PFSK-1 (cell line): ENCODE data around the gene DGKH.

ENCODE experiments used
- FOXP2 ChIP-seq: optimal IDR thresholded peaks from 2 replicates; pipeline ENCODE3; 2011; ENCODE audit warnings: borderline replicate concordance, control low read depth, inconsistent platforms; ENCODE audit not compliant: insufficient read depth; ENCODE audit errors: extremely low read length, extremely low read depth
- POLR2AphosphoS5 ChIP-seq: IDR thresholded peaks from 2 replicates; pipeline ENCODE4 v1.6.1; 2012; ENCODE audit warnings: low read depth, mild to moderate bottlenecking, control low read depth, low read length, moderate library complexity
- REST ChIP-seq, 2 experiments: IDR thresholded peaks; 2 replicates each; pipeline versions ENCODE4 v1.6.1 to v1.8.0; 2011 to 2012; ENCODE audit warnings: low read depth in 2 of 2, low read length in 2 of 2, control low read depth in 1 of 2, inconsistent platforms in 1 of 2, mild to moderate bottlenecking in 1 of 2, moderate library complexity in 1 of 2; ENCODE audit not compliant: insufficient read depth in 1 of 2
- SIN3A ChIP-seq: IDR thresholded peaks from 2 replicates; pipeline ENCODE4 v1.6.1; 2012; ENCODE audit warnings: mild to moderate bottlenecking, low read length, moderate library complexity, borderline replicate concordance; ENCODE audit not compliant: insufficient read depth
- TAF1 ChIP-seq: IDR thresholded peaks from 2 replicates; pipeline ENCODE4 v1.6.1; 2012; ENCODE audit warnings: low read length, control low read depth, borderline replicate concordance; ENCODE audit not compliant: insufficient read depth

Gene DGKH

GRCh38 chr13:42068886-42069285 is 20.4 kb downstream of the DGKH start:
- TF ChIP-seq REST (IDR thresholded peaks at IDR 0.05; ENCODE audit: insufficient read depth in 1 of 2, low read depth in 2 of 2, low read length in 2 of 2) (no peak), POLR2AphosphoS5 (no peak), TAF1 (no peak), SIN3A (no peak), FOXP2 (no peak)

GRCh38 chr13:42071672-42072419 is 23.4 kb downstream of the DGKH start:
- TF ChIP-seq TAF1 (no peak), REST (IDR thresholded peaks at IDR 0.05; ENCODE audit: insufficient read depth in 1 of 2, low read depth in 2 of 2, low read length in 2 of 2) (no peak), POLR2AphosphoS5 (no peak), FOXP2 (no peak), SIN3A (no peak)

DNA sequence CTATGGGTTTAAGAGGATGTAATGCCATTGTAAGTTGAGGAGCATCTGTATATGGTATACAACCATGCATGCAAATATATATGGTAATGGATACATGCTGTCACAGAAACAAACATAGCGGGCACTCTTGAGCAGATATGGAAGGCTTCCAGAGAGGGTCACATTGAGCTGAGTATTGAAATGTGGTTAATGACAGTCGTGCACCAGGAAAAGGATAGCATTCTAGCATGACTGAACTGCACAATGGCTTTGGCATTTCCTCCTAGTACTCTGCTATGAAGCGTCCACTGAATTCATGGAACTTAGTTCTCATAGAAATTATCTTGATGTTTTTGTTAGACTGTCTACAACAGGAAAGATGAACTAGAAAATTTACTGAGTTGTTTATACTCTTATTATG is 25.2 kb downstream of the DGKH start:
- TF ChIP-seq FOXP2 (no peak), POLR2AphosphoS5 (no peak), REST (IDR thresholded peaks at IDR 0.05; ENCODE audit: insufficient read depth in 1 of 2, low read depth in 2 of 2, low read length in 2 of 2) (no peak), SIN3A (no peak), TAF1 (no peak)

DNA sequence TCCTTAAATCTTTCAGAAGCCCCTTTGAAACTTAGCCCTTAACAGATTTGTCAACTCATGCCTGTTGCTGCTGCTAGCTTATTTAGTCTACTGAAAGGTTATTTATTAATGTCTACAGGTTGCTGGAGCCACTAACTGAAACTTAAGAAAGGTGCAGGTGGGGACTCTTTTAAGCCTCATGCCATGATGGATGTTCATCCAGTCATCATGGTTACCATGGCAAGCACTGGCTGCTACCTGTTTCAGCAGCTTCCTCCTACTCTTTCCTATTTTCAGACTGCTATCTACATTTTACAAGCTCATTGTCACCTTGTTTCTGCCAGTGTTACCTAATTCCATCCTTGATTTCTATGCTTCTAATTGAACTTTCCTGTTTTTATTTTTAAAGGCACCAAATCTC is 27.1 kb downstream of the DGKH start:
- TF ChIP-seq FOXP2 (no peak), TAF1 (no peak), SIN3A (no peak), POLR2AphosphoS5 (no peak), REST (IDR thresholded peaks at IDR 0.05; ENCODE audit: insufficient read depth in 1 of 2, low read depth in 2 of 2, low read length in 2 of 2) (no peak)
